ENCODE data around the gene BAMBI. TPM values are rescaled to one million over a fixed set of nuclear protein-coding genes. Genes with fewer than 3 reads are reported as not detected.

BAMBI gene
- polyA plus RNA-seq, 10 donors, result 1.6 to 8.1 (median 3.8) TPM

DNA sequence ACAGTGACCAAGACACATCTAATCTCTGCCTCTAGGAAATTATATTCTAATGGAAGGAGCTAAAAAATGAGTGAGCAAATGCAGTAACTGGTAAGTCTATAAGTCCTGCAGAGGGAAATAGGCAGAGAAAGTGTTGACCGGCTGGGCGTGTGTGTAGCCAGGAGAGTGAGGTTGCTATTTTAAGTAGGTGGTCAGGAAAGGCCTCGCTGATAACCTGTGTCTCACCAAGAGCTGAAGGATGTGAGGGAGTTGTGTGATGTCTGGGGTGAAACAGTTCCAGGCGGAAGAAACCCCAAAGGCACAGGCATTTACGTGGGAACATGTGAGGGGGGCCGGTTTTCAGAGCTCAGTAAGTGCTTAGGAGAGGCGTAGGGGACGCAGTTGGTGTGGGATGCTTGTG is 54.8 kb downstream of the BAMBI start:
- DNase-seq, result no peak

Other genes with a start within 250 kb of the BAMBI start
- 100 to 1,000 TPM in 2 of 10 donors, 10 to 100 TPM in 8; 71.3 to 104 (median 89.5) TPM for gene WAC, start 144.4 kb upstream of the BAMBI start, polyA plus RNA-seq (ENCODE audit: insufficient read length in 10 of 10)

Data from muscle of back (tissue), 11 donors.